Neural cell (in vitro differentiated cells): Measurements from ENCODE around the gene PRELID2. TPM values are rescaled to one million over a fixed set of nuclear protein-coding genes. Genes with fewer than 3 reads are reported as not detected.

Experiments used
- H2AFZ ChIP-seq: fragments of 200-600, 300-800 bp; sonication (generic), shearing (Covaris generic); 2 replicates; pipeline ENCODE4 v1.6.0; 2014; ENCODE audit warnings: low read depth, mild to moderate bottlenecking, antibody characterized with exemption, low read length, moderate library complexity
- H3F3A ChIP-seq: fragments of 200-600 bp; shearing (Covaris generic); 2 replicates; pipeline ENCODE4 v1.6.1; 2016; ENCODE audit warnings: mild to moderate bottlenecking, moderate library complexity, mixed read lengths, antibody characterized with exemption, low read length; ENCODE audit not compliant: insufficient read depth, poor library complexity, severe bottlenecking
- H3K27ac ChIP-seq: fragments of 200-600, 300-800 bp; sonication (generic), shearing (Covaris generic); 2 replicates; pipeline ENCODE4 v1.5.1; 2014; ENCODE audit warnings: mild to moderate bottlenecking, low read length, moderate library complexity
- H3K27me3 ChIP-seq: fragments of 300-800, 200-600 bp; sonication (generic), shearing (Covaris generic); 2 replicates; pipeline ENCODE4 v1.6.0; 2014; ENCODE audit warnings: mild to moderate bottlenecking, low read depth, low read length, moderate library complexity; ENCODE audit not compliant: insufficient read depth
- H3K36me3 ChIP-seq: fragments of 300-800, 200-600 bp; sonication (generic), shearing (Covaris generic); 2 replicates; pipeline ENCODE4 v1.5.1; 2014; ENCODE audit warnings: mild to moderate bottlenecking, antibody characterized with exemption, low read length, moderate library complexity; ENCODE audit not compliant: insufficient read depth
- H3K4me2 ChIP-seq: fragments of 300-800, 200-600 bp; sonication (generic), shearing (Covaris generic); 2 replicates; pipeline ENCODE4 v1.6.0; 2014; ENCODE audit warnings: mild to moderate bottlenecking, low read length
- H3K4me3 ChIP-seq: fragments of 300-800, 200-600 bp; sonication (generic), shearing (Covaris generic); 2 replicates; pipeline ENCODE4 v1.5.1; 2014; ENCODE audit warnings: mild to moderate bottlenecking, low read length, moderate library complexity
- H3K79me2 ChIP-seq: fragments of 200-600 bp; shearing (Covaris generic); replicated peaks from 2 replicates; pipeline ENCODE4 v1.6.0; 2014; ENCODE audit warnings: mild to moderate bottlenecking, low read length, moderate library complexity; ENCODE audit not compliant: insufficient read depth
- H3K9ac ChIP-seq: fragments of 300-800, 200-600 bp; sonication (generic), shearing (Covaris generic); 2 replicates; pipeline ENCODE4 v1.6.1; 2016; ENCODE audit warnings: mild to moderate bottlenecking, low read length, mixed read lengths
- H3K9me2 ChIP-seq: fragments of 200-600 bp; shearing (Covaris generic); 2 replicates; pipeline ENCODE4 v1.6.1; 2016; ENCODE audit warnings: mild to moderate bottlenecking, low read length, mixed read lengths; ENCODE audit not compliant: insufficient read depth
- H3K9me3 ChIP-seq: fragments of 200-600, 300-800 bp; sonication (generic), shearing (Covaris generic); 2 replicates; pipeline ENCODE4 v1.6.1; 2016; ENCODE audit warnings: mild to moderate bottlenecking, mixed run types, low read length, moderate library complexity, mixed read lengths
- H4K20me1 ChIP-seq: fragments of 200-600 bp; shearing (Covaris generic); 2 replicates; pipeline ENCODE4 v1.6.1; 2016; ENCODE audit warnings: mild to moderate bottlenecking, mixed run types; ENCODE audit not compliant: insufficient read depth
- EZH2 ChIP-seq: fragments of 200-600, 300-800 bp; shearing (Covaris generic), sonication (generic); IDR thresholded peaks from 2 replicates; pipeline ENCODE4 v1.6.1; 2014; ENCODE audit warnings: antibody characterized with exemption, low read length, borderline replicate concordance, mild to moderate bottlenecking; ENCODE audit not compliant: insufficient read depth, poor library complexity, severe bottlenecking
- MXI1 ChIP-seq: fragments of 450-650 bp; conservative IDR thresholded peaks from 2 replicates; pipeline ENCODE4 v1.6.1; 2014; ENCODE audit warnings: antibody characterized with exemption, mild to moderate bottlenecking; ENCODE audit not compliant: poor library complexity, severe bottlenecking
- POLR2AphosphoS5 ChIP-seq: IDR thresholded peaks from 2 replicates; pipeline ENCODE4 v1.6.1; 2012
- SMC3 ChIP-seq: fragments of 450-650 bp; conservative IDR thresholded peaks from 2 replicates; pipeline ENCODE4 v1.6.1; 2014; ENCODE audit warnings: antibody characterized with exemption, mild to moderate bottlenecking, moderate library complexity; ENCODE audit not compliant: poor library complexity
- polyA plus RNA-seq: library from polyadenylated mRNA; depleted of rRNA; stranded (reverse); fragments of >200 nt; gene quantifications from 2 replicates; pipeline ENCODE4 v1.2.3, GENCODE V29; 2014
- TF ChIP-seq, protein P1 (sequence below): fragments of 450-650 bp; IDR thresholded peaks from 2 replicates; pipeline ENCODE4 v1.5.1; 2014; ENCODE audit warnings: antibody characterized with exemption, mild to moderate bottlenecking, moderate library complexity; ENCODE audit not compliant: poor library complexity, severe bottlenecking
- TF ChIP-seq, protein P2 (sequence below): IDR thresholded peaks from 2 replicates; pipeline ENCODE4 v1.6.1; 2012; ENCODE audit warnings: borderline replicate concordance

The PRELID2 gene
- polyA plus RNA-seq, 1 donor from 2014 or later = not detected

DNA sequence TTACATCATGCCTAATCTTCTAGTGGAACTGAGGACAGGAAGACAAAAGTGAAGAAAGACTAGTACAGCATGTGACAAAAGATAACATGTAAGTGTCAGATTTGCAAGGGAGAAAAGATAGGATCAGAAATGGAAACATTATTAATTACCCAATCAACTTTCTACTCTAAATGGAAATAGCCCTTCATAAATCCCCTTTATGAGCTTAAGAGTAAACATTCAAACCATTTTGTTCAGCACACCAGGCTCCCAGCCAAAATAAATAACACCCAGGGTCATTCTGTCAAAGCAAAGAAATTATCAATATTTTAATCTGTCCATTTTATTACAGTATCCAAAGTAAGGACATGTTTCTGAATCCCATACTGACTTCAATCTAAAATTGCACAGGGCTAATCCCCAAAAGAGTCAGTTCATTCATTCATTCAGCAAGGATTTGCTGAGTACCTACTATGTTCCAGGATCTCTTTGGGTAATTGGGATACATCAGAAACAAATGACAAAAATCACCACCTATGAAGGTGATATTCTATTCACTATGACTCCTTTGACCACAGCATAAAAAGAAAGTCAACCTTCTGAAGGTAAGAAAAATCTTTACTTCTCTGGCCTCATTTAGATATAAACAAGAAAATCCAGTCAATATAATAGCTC, 5.3 kb downstream of the PRELID2 start:
- H3K27me3 ChIP-seq = peaks cover 4% of the 10 kb centered on the region
- H3K4me2 ChIP-seq = no peak overlapping the region
- H3K36me3 ChIP-seq = no peaks in the 10 kb centered on the region
- no peaks in the 10 kb centered on the region for H3K9me2 ChIP-seq
- no peaks in the 10 kb centered on the region for H4K20me1 ChIP-seq
- no peak overlapping the region for H3K9ac ChIP-seq
- H3K4me3 ChIP-seq = no peak overlapping the region
- no peaks in the 10 kb centered on the region for H3K79me2 ChIP-seq
- H3K27ac ChIP-seq = no peak overlapping the region
- TF ChIP-seq, protein P1, sequence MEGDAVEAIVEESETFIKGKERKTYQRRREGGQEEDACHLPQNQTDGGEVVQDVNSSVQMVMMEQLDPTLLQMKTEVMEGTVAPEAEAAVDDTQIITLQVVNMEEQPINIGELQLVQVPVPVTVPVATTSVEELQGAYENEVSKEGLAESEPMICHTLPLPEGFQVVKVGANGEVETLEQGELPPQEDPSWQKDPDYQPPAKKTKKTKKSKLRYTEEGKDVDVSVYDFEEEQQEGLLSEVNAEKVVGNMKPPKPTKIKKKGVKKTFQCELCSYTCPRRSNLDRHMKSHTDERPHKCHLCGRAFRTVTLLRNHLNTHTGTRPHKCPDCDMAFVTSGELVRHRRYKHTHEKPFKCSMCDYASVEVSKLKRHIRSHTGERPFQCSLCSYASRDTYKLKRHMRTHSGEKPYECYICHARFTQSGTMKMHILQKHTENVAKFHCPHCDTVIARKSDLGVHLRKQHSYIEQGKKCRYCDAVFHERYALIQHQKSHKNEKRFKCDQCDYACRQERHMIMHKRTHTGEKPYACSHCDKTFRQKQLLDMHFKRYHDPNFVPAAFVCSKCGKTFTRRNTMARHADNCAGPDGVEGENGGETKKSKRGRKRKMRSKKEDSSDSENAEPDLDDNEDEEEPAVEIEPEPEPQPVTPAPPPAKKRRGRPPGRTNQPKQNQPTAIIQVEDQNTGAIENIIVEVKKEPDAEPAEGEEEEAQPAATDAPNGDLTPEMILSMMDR = no peak
- no peak for TF ChIP-seq POLR2AphosphoS5
- H3K9me3 ChIP-seq = no peaks in the 10 kb centered on the region
- H3F3A ChIP-seq = no peaks in the 10 kb centered on the region
- no peak overlapping the region for H2AFZ ChIP-seq

DNA sequence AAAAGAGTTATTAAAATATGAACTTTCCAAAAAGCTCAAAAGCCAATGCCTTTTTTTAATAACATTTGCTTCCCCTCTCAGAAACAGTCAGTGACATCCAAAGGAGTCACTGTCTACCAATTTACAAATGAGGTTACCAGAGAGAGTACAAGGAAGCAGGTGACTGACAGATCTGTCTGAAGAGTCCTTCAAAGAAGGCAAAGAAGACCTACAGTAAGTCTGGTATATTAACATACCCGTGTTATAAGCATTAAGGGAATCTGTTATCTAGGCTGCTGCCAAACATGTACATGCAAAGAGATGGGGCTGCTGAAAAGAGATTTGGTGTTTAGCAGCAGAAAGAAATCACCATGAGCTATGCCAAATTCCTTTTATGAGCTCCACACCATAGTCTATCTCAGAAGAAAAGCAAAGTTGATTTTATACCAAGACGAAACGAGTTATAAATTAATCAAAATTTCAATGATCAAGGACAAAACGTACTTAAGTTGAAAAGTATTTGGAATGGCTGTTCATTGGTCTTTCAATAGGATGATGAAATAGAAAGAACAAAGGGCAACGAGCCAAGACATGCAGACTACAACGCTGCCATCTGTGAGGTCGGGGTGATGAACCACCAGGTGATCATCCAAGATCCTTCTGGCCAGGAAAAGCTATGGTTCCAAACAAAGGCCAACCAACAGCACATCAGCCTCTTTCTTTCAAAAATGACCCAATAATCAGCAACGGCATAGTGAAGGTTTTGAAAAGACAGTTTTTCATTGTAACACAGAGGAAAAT, 8.1 kb downstream of the PRELID2 start:
- H3K27me3 ChIP-seq = no peaks in the 10 kb centered on the region
- no peak overlapping the region for H2AFZ ChIP-seq
- H3K9me3 ChIP-seq = no peaks in the 10 kb centered on the region
- no peak overlapping the region for H3K9ac ChIP-seq
- H3K36me3 ChIP-seq = no peaks in the 10 kb centered on the region
- no peak overlapping the region for H3K27ac ChIP-seq
- no peak overlapping the region for H3K4me3 ChIP-seq
- no peaks in the 10 kb centered on the region for H3K79me2 ChIP-seq
- H3F3A ChIP-seq = no peaks in the 10 kb centered on the region
- no peak overlapping the region for H3K4me2 ChIP-seq
- TF ChIP-seq, protein P1 = no peak
- TF ChIP-seq EZH2 (no peak), POLR2AphosphoS5 (no peak), SMC3 (no peak), MXI1 (no peak)
- TF ChIP-seq, protein P2, sequence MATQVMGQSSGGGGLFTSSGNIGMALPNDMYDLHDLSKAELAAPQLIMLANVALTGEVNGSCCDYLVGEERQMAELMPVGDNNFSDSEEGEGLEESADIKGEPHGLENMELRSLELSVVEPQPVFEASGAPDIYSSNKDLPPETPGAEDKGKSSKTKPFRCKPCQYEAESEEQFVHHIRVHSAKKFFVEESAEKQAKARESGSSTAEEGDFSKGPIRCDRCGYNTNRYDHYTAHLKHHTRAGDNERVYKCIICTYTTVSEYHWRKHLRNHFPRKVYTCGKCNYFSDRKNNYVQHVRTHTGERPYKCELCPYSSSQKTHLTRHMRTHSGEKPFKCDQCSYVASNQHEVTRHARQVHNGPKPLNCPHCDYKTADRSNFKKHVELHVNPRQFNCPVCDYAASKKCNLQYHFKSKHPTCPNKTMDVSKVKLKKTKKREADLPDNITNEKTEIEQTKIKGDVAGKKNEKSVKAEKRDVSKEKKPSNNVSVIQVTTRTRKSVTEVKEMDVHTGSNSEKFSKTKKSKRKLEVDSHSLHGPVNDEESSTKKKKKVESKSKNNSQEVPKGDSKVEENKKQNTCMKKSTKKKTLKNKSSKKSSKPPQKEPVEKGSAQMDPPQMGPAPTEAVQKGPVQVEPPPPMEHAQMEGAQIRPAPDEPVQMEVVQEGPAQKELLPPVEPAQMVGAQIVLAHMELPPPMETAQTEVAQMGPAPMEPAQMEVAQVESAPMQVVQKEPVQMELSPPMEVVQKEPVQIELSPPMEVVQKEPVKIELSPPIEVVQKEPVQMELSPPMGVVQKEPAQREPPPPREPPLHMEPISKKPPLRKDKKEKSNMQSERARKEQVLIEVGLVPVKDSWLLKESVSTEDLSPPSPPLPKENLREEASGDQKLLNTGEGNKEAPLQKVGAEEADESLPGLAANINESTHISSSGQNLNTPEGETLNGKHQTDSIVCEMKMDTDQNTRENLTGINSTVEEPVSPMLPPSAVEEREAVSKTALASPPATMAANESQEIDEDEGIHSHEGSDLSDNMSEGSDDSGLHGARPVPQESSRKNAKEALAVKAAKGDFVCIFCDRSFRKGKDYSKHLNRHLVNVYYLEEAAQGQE = no peak
- H3K9me2 ChIP-seq = no peaks in the 10 kb centered on the region
- no peaks in the 10 kb centered on the region for H4K20me1 ChIP-seq
